Keratinocyte (primary cell): ENCODE results near the gene NCOA6. TPM values are rescaled to one million over a fixed set of nuclear protein-coding genes. Genes with fewer than 3 reads are reported as not detected.

Experiments used
- DNase-seq: peaks from one replicate; pipeline ENCODE4 v3.0.0-alpha.2; 2011; ENCODE audit warnings: low read depth, missing footprints, low spot score
- FAIRE-seq: peaks from 2 replicates; lab custom pipeline; 2011; peaks lifted over from hg19 to GRCh38; lab: Jason Lieb, UNC
- H2AFZ ChIP-seq: 2 replicates; pipeline ENCODE4 v1.6.0; 2012; ENCODE audit warnings: low read length, control low read depth, inconsistent platforms; ENCODE audit not compliant: control insufficient read depth
- H3K27ac ChIP-seq: 2 replicates; pipeline ENCODE4 v1.5.1; 2011; ENCODE audit warnings: low read length; ENCODE audit not compliant: control insufficient read depth, insufficient read depth
- H3K27me3 ChIP-seq: 3 replicates; pipeline ENCODE4 v1.6.0; 2011; ENCODE audit warnings: low read length; ENCODE audit not compliant: control insufficient read depth, insufficient read depth; ENCODE audit errors: extremely low read depth
- H3K36me3 ChIP-seq, 2 experiments: 2 replicates in 1 of 2; 3 replicates in 1 of 2; pipeline ENCODE4 v1.5.1; 2011; ENCODE audit warnings: low read length in 2 of 2, mild to moderate bottlenecking in 1 of 2; ENCODE audit not compliant: control insufficient read depth in 2 of 2, insufficient read depth in 2 of 2; ENCODE audit errors: extremely low read depth in 1 of 2
- H3K4me1 ChIP-seq: 3 replicates; pipeline ENCODE4 v1.5.1; 2011; ENCODE audit warnings: low read length; ENCODE audit not compliant: control insufficient read depth, insufficient read depth; ENCODE audit errors: extremely low read depth
- H3K4me2 ChIP-seq: 3 replicates; pipeline ENCODE4 v1.6.0; 2011; ENCODE audit warnings: low read depth, low read length; ENCODE audit not compliant: control insufficient read depth, insufficient read depth; ENCODE audit errors: extremely low read depth
- H3K4me3 ChIP-seq, 3 experiments: fragments of 200-600 bp in 1 of 3; sonication (generic) in 1 of 3; 2 replicates in 2 of 3; 3 replicates in 1 of 3; pipeline ENCODE4 v1.5.1; 2011 to 2016; ENCODE audit warnings: low read length in 3 of 3, mild to moderate bottlenecking in 3 of 3, control low read depth in 2 of 3, inconsistent platforms in 1 of 3, low read depth in 1 of 3, mixed read lengths in 1 of 3, mixed run types in 1 of 3, moderate library complexity in 1 of 3; ENCODE audit not compliant: control insufficient read depth in 2 of 3, insufficient read depth in 2 of 3; ENCODE audit errors: extremely low read depth in 1 of 3
- H3K79me2 ChIP-seq: 2 replicates; pipeline ENCODE4 v1.6.0; 2012; ENCODE audit warnings: low read length; ENCODE audit not compliant: control insufficient read depth, insufficient read depth
- H3K9ac ChIP-seq: 3 replicates; pipeline ENCODE4 v1.6.0; 2011; ENCODE audit warnings: low read length; ENCODE audit not compliant: control insufficient read depth, insufficient read depth; ENCODE audit errors: extremely low read depth
- H3K9me1 ChIP-seq: 3 replicates; pipeline ENCODE4 v1.6.0; 2011; ENCODE audit warnings: low read length; ENCODE audit not compliant: control insufficient read depth, insufficient read depth; ENCODE audit errors: extremely low read depth
- H3K9me3 ChIP-seq: 2 replicates; pipeline ENCODE4 v1.5.1; 2012; ENCODE audit warnings: low read depth, low read length; ENCODE audit not compliant: control insufficient read depth
- H4K20me1 ChIP-seq: 3 replicates; pipeline ENCODE4 v1.6.0; 2011; ENCODE audit warnings: low read length; ENCODE audit not compliant: control insufficient read depth, insufficient read depth; ENCODE audit errors: extremely low read depth
- CTCF ChIP-seq, 3 experiments: IDR thresholded peaks in 1 of 3; conservative IDR thresholded peaks in 1 of 3; optimal IDR thresholded peaks in 1 of 3; 2 replicates in 2 of 3; 3 replicates in 1 of 3; pipeline versions ENCODE3 to v1.5.1; 2011; ENCODE audit warnings: low read length in 3 of 3, mild to moderate bottlenecking in 3 of 3, moderate library complexity in 2 of 3, control low read depth in 1 of 3, inconsistent platforms in 1 of 3; ENCODE audit not compliant: insufficient read depth in 2 of 3; ENCODE audit errors: extremely low read depth in 1 of 3
- EZH2 ChIP-seq: IDR thresholded peaks from one replicate; pipeline ENCODE4 v1.6.1; 2012; ENCODE audit warnings: inconsistent platforms, mild to moderate bottlenecking, low read length, moderate library complexity
- dilution Hi-C: fragments of 300-500 bp; cut with MboI; formaldehyde crosslinking; loops from one replicate; pipeline ENCODE4 v1.7.0; 2020; ENCODE audit warnings: low sequenced_read_pairs; ENCODE audit not compliant: extremely low pct_ligation_motif_present
- polyA plus RNA-seq, 5 experiments: library from polyadenylated mRNA; depleted of rRNA in 3 of 5; stranded (reverse) in 3 of 5; stranded (forward) in 1 of 5; unstranded in 1 of 5; fragments of >200 nt; gene quantifications; 1 replicate in 1 of 5; 2 replicates in 3 of 5; 3 replicates in 1 of 5; pipeline versions ENCODE4 v1.2.1 to v1.2.3, GENCODE V29; 2011 to 2012; ENCODE audit warnings: missing spikeins in 2 of 5, low read depth in 1 of 5, low replicate concordance in 1 of 5

The NCOA6 gene
- polyA plus RNA-seq, 1 donor (not counting 4 experiments of a cell fraction or from before 2014, with no cell fraction given) = 13.3 TPM

- Histone ChIP-seq H2AFZ (no peak overlapping the region), H3K4me1 (no peaks in the 10 kb centered on the region), H3K9ac (no peak overlapping the region), H3K36me3 (peaks cover 11% of the 10 kb centered on the region in 2 experiments), H3K4me3 (no peak overlapping the region), H3K4me2 (no peak overlapping the region), H3K79me2 (peaks cover 45% of the 10 kb centered on the region), H3K9me3 (no peaks in the 10 kb centered on the region), H4K20me1 (peaks cover 3% of the 10 kb centered on the region), H3K27me3 (no peaks in the 10 kb centered on the region), H3K9me1 (no peaks in the 10 kb centered on the region), H3K27ac (no peak overlapping the region)
- TF ChIP-seq CTCF (optimal IDR thresholded peaks at IDR 0.05 in 1 of 3, IDR thresholded peaks at IDR 0.05 in 1 of 3, conservative IDR thresholded peaks at IDR 0.05 in 1 of 3; ENCODE audit: extremely low read depth in 1 of 3, insufficient read depth in 2 of 3, low read length in 3 of 3) = no peak
- TF ChIP-seq EZH2 = no peak
- dilution Hi-C loops = no loop called here
- FAIRE-seq (no peak), DNase-seq (no peak)
Observed at GRCh38 chr20:34792687-34793363, 32.6 kb downstream of the NCOA6 start.

GRCh38 chr20:34791289-34792020, 34.0 kb downstream of the NCOA6 start:
- FAIRE-seq (no peak), DNase-seq (no peak)
- no peak overlapping the region for H2AFZ ChIP-seq
- peaks cover 2% of the 10 kb centered on the region for H4K20me1 ChIP-seq
- peaks cover 33% of the 10 kb centered on the region for H3K79me2 ChIP-seq
- no peaks in the 10 kb centered on the region for H3K4me1 ChIP-seq
- no peak overlapping the region for H3K4me2 ChIP-seq
- dilution Hi-C loops = no loop called here
- no peaks in the 10 kb centered on the region for H3K9me3 ChIP-seq
- no peaks in the 10 kb centered on the region for H3K27me3 ChIP-seq
- no peak overlapping the region for H3K4me3 ChIP-seq
- H3K9me1 ChIP-seq = no peaks in the 10 kb centered on the region
- peak overlapping the region; percentile 13 for H3K27ac ChIP-seq
- peaks cover 10 to 11% of the 10 kb centered on the region in 2 experiments for H3K36me3 ChIP-seq
- TF ChIP-seq CTCF (optimal IDR thresholded peaks at IDR 0.05 in 1 of 3, IDR thresholded peaks at IDR 0.05 in 1 of 3, conservative IDR thresholded peaks at IDR 0.05 in 1 of 3; ENCODE audit: extremely low read depth in 1 of 3, insufficient read depth in 2 of 3, low read length in 3 of 3) = no peak
- TF ChIP-seq EZH2 = no peak
- no peak overlapping the region for H3K9ac ChIP-seq
